ENCODE data around the gene CGB1.

Gene CGB1

DNA sequence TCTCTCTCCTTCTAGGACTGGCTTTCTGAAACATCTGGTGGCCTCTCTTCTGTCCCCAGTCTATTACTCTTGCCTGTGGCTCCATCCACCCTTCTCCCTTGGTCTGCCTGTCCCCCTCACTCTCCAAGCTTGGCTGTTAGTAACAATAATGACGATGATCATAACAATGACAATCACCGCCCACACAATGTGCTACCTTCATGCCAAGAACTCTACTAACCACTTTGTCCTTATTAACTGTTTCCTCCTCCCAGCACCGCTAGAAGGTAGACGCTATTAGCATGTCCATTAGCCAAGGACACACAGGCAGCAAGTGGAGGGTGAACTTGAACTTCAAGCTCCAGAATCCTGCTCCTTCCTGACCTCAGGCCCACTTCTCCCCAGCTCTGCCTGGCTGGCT is 46.3 kb downstream of the CGB1 start:
- POLR2A ChIA-PET: no interaction called here
- Histone ChIP-seq H3K4me1 (ENCODE audit: control extremely low read depth in 1 of 4, control insufficient read depth in 4 of 4, insufficient read depth in 4 of 4, low read length in 3 of 4) (peaks cover 4 to 32% (median 27%) of the 10 kb centered on the region in 4 experiments), H3K9me3 (ENCODE audit: control extremely low read depth in 1 of 5, control insufficient read depth in 4 of 5, insufficient read depth in 2 of 5, low read depth in 1 of 5, low read length in 4 of 5) (no peaks in the 10 kb centered on the region), H3K36me3 (ENCODE audit: control insufficient read depth in 4 of 4, insufficient read depth in 4 of 4, low read length in 3 of 4) (peaks cover 3 to 42% (median 22%) of the 10 kb centered on the region in 4 experiments), H3K27ac (ENCODE audit: insufficient read depth in 1 of 2, low read depth in 1 of 2, low read length in 2 of 2, poor library complexity in 1 of 2, severe bottlenecking in 2 of 2) (no peak overlapping the region), H3K4me3 (ENCODE audit: control insufficient read depth in 1 of 7, extremely low read depth in 1 of 7, insufficient read depth in 4 of 7, low read depth in 2 of 7, low read length in 6 of 7) (no peak overlapping the region), H3K27me3 (replicated peaks in 2 of 5; ENCODE audit: control insufficient read depth in 4 of 5, insufficient read depth in 5 of 5, low read length in 4 of 5) (no peaks in the 10 kb centered on the region)
- 96% methylated on average over 4 of the region's 4 CpGs for WGBS (ENCODE audit: insufficient coverage)
- DNase-seq: no peak
- CTCF ChIA-PET: interaction anchor here (1.7 to 2.0 kb wide), 2 partner anchors 9 to 10 kb away, joined by 5 to 7 read pairs; no protein-coding TSS in a partner anchor

DNA sequence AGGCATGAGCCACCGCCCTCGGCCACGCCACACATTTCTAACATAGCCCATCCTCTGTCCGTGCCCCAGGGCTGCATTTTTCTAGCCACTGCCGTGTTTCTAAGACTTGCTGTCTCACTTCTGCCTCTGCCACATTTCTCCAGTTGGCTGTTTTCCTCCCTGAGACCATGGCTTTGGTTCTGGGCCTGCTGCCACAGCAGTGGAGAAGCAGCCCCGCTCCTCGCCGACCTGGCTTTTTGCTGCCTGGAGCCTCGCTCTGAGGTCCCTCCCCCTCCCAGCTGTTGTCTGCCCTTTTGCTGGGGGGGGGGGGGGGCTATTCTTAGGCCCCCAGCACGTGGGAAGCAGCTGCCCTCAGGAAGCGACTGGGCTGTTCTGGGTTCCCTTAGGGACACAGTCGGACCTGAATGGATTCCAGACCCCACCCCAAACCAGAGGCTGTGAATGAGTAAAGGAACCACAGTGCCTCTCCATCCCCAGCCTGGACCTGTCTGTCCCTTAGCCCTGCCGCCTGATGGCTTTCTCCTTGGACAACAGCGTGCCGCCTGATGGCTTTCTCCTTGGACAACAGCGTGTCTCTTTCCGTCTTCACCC is 46.9 kb downstream of the CGB1 start:
- no peak for DNase-seq
- CTCF ChIA-PET: interaction anchor here (2.0 kb wide), 1 partner anchor 10 kb away, joined by 5 read pairs; no protein-coding TSS in a partner anchor
- no peaks in the 10 kb centered on the region for H3K27me3 ChIP-seq (replicated peaks in 2 of 5; ENCODE audit: control insufficient read depth in 4 of 5, insufficient read depth in 5 of 5, low read length in 4 of 5)
- H3K4me3 ChIP-seq (ENCODE audit: control insufficient read depth in 1 of 7, extremely low read depth in 1 of 7, insufficient read depth in 4 of 7, low read depth in 2 of 7, low read length in 6 of 7): no peak overlapping the region
- H3K36me3 ChIP-seq (ENCODE audit: control insufficient read depth in 4 of 4, insufficient read depth in 4 of 4, low read length in 3 of 4): peaks cover 3 to 43% (median 28%) of the 10 kb centered on the region in 4 experiments
- POLR2A ChIA-PET: no interaction called here
- WGBS (ENCODE audit: insufficient coverage): 98% methylated on average over 12 of the region's 17 CpGs
- H3K27ac ChIP-seq (ENCODE audit: insufficient read depth in 1 of 2, low read depth in 1 of 2, low read length in 2 of 2, poor library complexity in 1 of 2, severe bottlenecking in 2 of 2): no peak overlapping the region
- H3K4me1 ChIP-seq (ENCODE audit: control extremely low read depth in 1 of 4, control insufficient read depth in 4 of 4, insufficient read depth in 4 of 4, low read length in 3 of 4): peaks cover 4 to 27% (median 23%) of the 10 kb centered on the region in 4 experiments
- H3K9me3 ChIP-seq (ENCODE audit: control extremely low read depth in 1 of 5, control insufficient read depth in 4 of 5, insufficient read depth in 2 of 5, low read depth in 1 of 5, low read length in 4 of 5): no peaks in the 10 kb centered on the region

DNA sequence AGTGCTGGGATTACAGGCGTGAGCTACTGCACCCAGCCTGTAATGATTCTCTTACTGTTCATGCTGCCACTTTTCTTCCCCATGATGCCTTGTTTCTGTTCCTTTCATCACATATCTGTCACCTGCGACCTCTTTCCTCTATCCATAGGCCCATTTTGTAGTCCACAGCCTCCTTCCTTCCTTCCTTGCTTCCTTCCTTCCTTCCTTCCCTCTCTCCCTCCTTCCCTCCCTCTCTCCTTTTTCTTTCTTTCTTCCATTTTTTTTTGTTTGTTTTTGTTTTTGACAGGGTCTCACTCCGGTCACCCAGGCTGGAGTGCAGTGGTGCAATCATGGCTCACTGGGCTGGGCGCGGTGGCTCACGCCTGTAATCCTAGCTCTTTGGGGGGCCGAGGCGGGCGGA is 47.8 kb downstream of the CGB1 start:
- POLR2A ChIA-PET: no interaction called here
- WGBS (ENCODE audit: insufficient coverage): 98% methylated on average over 7 of the region's 9 CpGs
- no peak for DNase-seq
- CTCF ChIA-PET: interaction anchor here (0.7 to 1.1 kb wide), 2 partner anchors 11 to 44 kb away, joined by 3 read pairs; no protein-coding TSS in a partner anchor
- no peak overlapping the region for H3K27ac ChIP-seq (ENCODE audit: insufficient read depth in 1 of 2, low read depth in 1 of 2, low read length in 2 of 2, poor library complexity in 1 of 2, severe bottlenecking in 2 of 2)
- H3K36me3 ChIP-seq (ENCODE audit: control insufficient read depth in 4 of 4, insufficient read depth in 4 of 4, low read length in 3 of 4): peaks cover 3 to 44% (median 29%) of the 10 kb centered on the region in 4 experiments
- no peaks in the 10 kb centered on the region for H3K27me3 ChIP-seq (replicated peaks in 2 of 5; ENCODE audit: control insufficient read depth in 4 of 5, insufficient read depth in 5 of 5, low read length in 4 of 5)
- H3K4me1 ChIP-seq (ENCODE audit: control extremely low read depth in 1 of 4, control insufficient read depth in 4 of 4, insufficient read depth in 4 of 4, low read length in 3 of 4): peaks cover 0 to 18% (median 15%) of the 10 kb centered on the region in 4 experiments
- no peak overlapping the region for H3K4me3 ChIP-seq (ENCODE audit: control insufficient read depth in 1 of 7, extremely low read depth in 1 of 7, insufficient read depth in 4 of 7, low read depth in 2 of 7, low read length in 6 of 7)
- no peaks in the 10 kb centered on the region for H3K9me3 ChIP-seq (ENCODE audit: control extremely low read depth in 1 of 5, control insufficient read depth in 4 of 5, insufficient read depth in 2 of 5, low read depth in 1 of 5, low read length in 4 of 5)

DNA sequence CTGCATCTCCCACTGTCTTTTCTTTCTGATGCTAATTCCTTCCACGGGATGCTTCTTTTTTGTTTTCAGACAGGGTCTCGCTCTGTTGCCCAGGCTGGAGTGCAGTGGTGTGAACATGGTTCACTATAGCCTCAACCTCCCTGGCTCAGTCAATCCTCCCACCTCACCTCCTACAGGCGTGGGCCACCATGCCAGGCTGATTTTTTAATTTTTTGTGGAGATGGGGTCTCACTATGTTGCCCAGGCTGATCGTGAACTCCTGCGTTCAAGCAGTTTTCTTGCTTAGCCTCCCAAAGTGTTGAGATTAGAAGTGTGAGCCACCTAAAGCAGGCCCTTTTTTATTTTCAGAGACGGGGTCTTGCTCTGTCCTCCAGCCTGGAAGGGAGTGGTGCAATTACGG is 48.4 kb downstream of the CGB1 start:
- DNase-seq: no peak
- no peaks in the 10 kb centered on the region for H3K27me3 ChIP-seq (replicated peaks in 2 of 5; ENCODE audit: control insufficient read depth in 4 of 5, insufficient read depth in 5 of 5, low read length in 4 of 5)
- 100% methylated on average over 5 of the region's 7 CpGs for WGBS (ENCODE audit: insufficient coverage)
- peaks cover 3 to 47% (median 30%) of the 10 kb centered on the region in 4 experiments for H3K36me3 ChIP-seq (ENCODE audit: control insufficient read depth in 4 of 4, insufficient read depth in 4 of 4, low read length in 3 of 4)
- CTCF ChIA-PET: interaction anchor here (0.7 to 1.1 kb wide), 2 partner anchors 11 to 43 kb away, joined by 3 read pairs; no protein-coding TSS in a partner anchor
- H3K4me1 ChIP-seq (ENCODE audit: control extremely low read depth in 1 of 4, control insufficient read depth in 4 of 4, insufficient read depth in 4 of 4, low read length in 3 of 4): peaks cover 0 to 18% (median 15%) of the 10 kb centered on the region in 4 experiments
- H3K4me3 ChIP-seq (ENCODE audit: control insufficient read depth in 1 of 7, extremely low read depth in 1 of 7, insufficient read depth in 4 of 7, low read depth in 2 of 7, low read length in 6 of 7): no peak overlapping the region
- H3K9me3 ChIP-seq (ENCODE audit: control extremely low read depth in 1 of 5, control insufficient read depth in 4 of 5, insufficient read depth in 2 of 5, low read depth in 1 of 5, low read length in 4 of 5): no peaks in the 10 kb centered on the region
- POLR2A ChIA-PET: no interaction called here
- H3K27ac ChIP-seq (ENCODE audit: insufficient read depth in 1 of 2, low read depth in 1 of 2, low read length in 2 of 2, poor library complexity in 1 of 2, severe bottlenecking in 2 of 2): no peak overlapping the region

DNA sequence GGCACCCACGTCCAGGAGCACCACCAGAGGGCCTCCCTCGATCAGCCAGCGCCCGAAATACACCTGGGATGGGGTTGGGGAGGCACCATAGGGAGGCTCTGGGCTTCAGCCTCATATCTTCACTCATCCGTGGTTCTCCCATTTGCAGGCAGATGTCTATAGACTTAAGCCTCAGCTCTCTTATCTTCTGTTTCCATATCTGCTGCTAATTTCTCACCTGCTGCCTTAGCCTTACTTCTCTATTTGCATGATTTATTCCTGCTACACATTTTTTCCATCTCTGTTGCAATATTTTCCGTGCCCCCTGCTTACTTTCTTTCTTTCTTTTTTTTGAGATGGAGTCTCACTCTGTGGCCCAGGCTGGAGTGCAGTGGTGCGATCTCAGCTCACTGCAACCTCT is 49.4 kb downstream of the CGB1 start:
- ChIA-PET CTCF (interaction anchor here (0.7 to 1.6 kb wide), 5 partner anchors 10 to 200 kb away, joined by 3 to 5 read pairs (median 3); no protein-coding TSS in a partner anchor), POLR2A (no interaction called here)
- no peak overlapping the region for H3K4me3 ChIP-seq (ENCODE audit: control insufficient read depth in 1 of 7, extremely low read depth in 1 of 7, insufficient read depth in 4 of 7, low read depth in 2 of 7, low read length in 6 of 7)
- H3K36me3 ChIP-seq (ENCODE audit: control insufficient read depth in 4 of 4, insufficient read depth in 4 of 4, low read length in 3 of 4): peaks cover 6 to 56% (median 36%) of the 10 kb centered on the region in 4 experiments
- H3K9me3 ChIP-seq (ENCODE audit: control extremely low read depth in 1 of 5, control insufficient read depth in 4 of 5, insufficient read depth in 2 of 5, low read depth in 1 of 5, low read length in 4 of 5): no peaks in the 10 kb centered on the region
- no peaks in the 10 kb centered on the region for H3K27me3 ChIP-seq (replicated peaks in 2 of 5; ENCODE audit: control insufficient read depth in 4 of 5, insufficient read depth in 5 of 5, low read length in 4 of 5)
- H3K4me1 ChIP-seq (ENCODE audit: control extremely low read depth in 1 of 4, control insufficient read depth in 4 of 4, insufficient read depth in 4 of 4, low read length in 3 of 4): peaks cover 0 to 12% (median 10%) of the 10 kb centered on the region in 4 experiments
- WGBS (ENCODE audit: insufficient coverage): 88% methylated on average over 4 of the region's 7 CpGs
- peak overlapping the region in 1 of 2 experiments; percentile 6 for H3K27ac ChIP-seq (ENCODE audit: insufficient read depth in 1 of 2, low read depth in 1 of 2, low read length in 2 of 2, poor library complexity in 1 of 2, severe bottlenecking in 2 of 2)
- no peak for DNase-seq

DNA sequence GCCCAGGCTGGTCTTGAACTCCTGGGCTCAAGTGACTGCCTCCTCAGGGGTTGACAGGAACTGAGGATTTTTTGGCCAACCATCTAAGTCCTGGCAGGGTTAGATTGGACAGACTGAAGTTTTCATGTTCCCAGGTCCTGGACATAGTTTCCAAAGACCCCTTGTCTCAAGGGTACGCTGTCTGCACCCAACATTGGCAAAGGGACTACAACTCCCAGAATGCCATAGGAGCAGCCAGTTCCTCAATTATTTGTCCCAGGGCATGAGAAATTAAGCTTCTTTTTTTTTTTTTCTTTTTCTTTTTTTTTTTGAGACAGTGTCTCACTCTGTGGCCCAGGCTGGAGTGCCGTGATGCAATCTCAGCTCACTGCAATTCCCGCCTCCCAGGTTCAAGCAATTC is 50.5 kb downstream of the CGB1 start:
- ChIA-PET POLR2A (interaction anchor here (0.6 kb wide), 2 partner anchors 285 to 319 kb away, joined by 3 to 4 read pairs; no protein-coding TSS in a partner anchor), CTCF (interaction anchor here (1.0 to 1.6 kb wide), 5 partner anchors 9 to 199 kb away, joined by 3 to 5 read pairs (median 3); no protein-coding TSS in a partner anchor)
- Histone ChIP-seq H3K4me3 (ENCODE audit: control insufficient read depth in 1 of 7, extremely low read depth in 1 of 7, insufficient read depth in 4 of 7, low read depth in 2 of 7, low read length in 6 of 7) (no peak overlapping the region), H3K36me3 (ENCODE audit: control insufficient read depth in 4 of 4, insufficient read depth in 4 of 4, low read length in 3 of 4) (peaks cover 8 to 66% (median 43%) of the 10 kb centered on the region in 4 experiments), H3K27ac (ENCODE audit: insufficient read depth in 1 of 2, low read depth in 1 of 2, low read length in 2 of 2, poor library complexity in 1 of 2, severe bottlenecking in 2 of 2) (no peak overlapping the region), H3K27me3 (replicated peaks in 2 of 5; ENCODE audit: control insufficient read depth in 4 of 5, insufficient read depth in 5 of 5, low read length in 4 of 5) (no peaks in the 10 kb centered on the region), H3K4me1 (ENCODE audit: control extremely low read depth in 1 of 4, control insufficient read depth in 4 of 4, insufficient read depth in 4 of 4, low read length in 3 of 4) (peaks cover 0 to 3% (median 0%) of the 10 kb centered on the region in 4 experiments), H3K9me3 (ENCODE audit: control extremely low read depth in 1 of 5, control insufficient read depth in 4 of 5, insufficient read depth in 2 of 5, low read depth in 1 of 5, low read length in 4 of 5) (no peaks in the 10 kb centered on the region)
- 100% methylated on average over 1 of the region's 3 CpGs for WGBS (ENCODE audit: insufficient coverage)
- peak in 1 of 3 donors; percentile 36 for DNase-seq

DNA sequence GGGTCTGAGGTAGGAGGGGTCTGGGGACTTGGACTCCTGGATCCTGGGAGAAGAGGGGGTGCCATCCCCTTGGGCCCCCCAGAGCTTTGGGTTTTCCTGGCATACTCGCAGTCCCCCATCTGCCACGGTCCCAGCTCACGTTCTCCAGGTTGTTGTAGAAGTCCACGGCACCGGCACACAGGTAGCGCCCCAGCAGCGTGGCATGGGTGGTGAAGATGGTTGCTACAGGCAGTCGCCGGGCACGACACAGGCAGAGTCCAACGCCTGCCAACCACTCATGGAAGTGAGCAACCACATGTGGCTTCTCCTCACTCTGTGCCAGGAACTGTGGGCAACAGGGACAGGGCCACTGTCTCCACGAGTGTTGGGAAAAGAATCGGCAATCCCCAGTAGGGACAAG is 51.0 kb downstream of the CGB1 start:
- H3K4me1 ChIP-seq (ENCODE audit: control extremely low read depth in 1 of 4, control insufficient read depth in 4 of 4, insufficient read depth in 4 of 4, low read length in 3 of 4): peaks cover 0 to 3% (median 0%) of the 10 kb centered on the region in 4 experiments
- H3K9me3 ChIP-seq (ENCODE audit: control extremely low read depth in 1 of 5, control insufficient read depth in 4 of 5, insufficient read depth in 2 of 5, low read depth in 1 of 5, low read length in 4 of 5): no peaks in the 10 kb centered on the region
- no peak for DNase-seq
- POLR2A ChIA-PET: interaction anchor here (0.6 kb wide), 1 partner anchor 319 kb away, joined by 3 read pairs; no protein-coding TSS in a partner anchor
- CTCF ChIA-PET: interaction anchor here (1.6 kb wide), 1 partner anchor 13 kb away, joined by 3 read pairs; no protein-coding TSS in a partner anchor
- no peaks in the 10 kb centered on the region for H3K27me3 ChIP-seq (replicated peaks in 2 of 5; ENCODE audit: control insufficient read depth in 4 of 5, insufficient read depth in 5 of 5, low read length in 4 of 5)
- 97% methylated on average over 11 of the region's 13 CpGs for WGBS (ENCODE audit: insufficient coverage)
- H3K36me3 ChIP-seq (ENCODE audit: control insufficient read depth in 4 of 4, insufficient read depth in 4 of 4, low read length in 3 of 4): peaks cover 8 to 66% (median 43%) of the 10 kb centered on the region in 4 experiments
- H3K27ac ChIP-seq (ENCODE audit: insufficient read depth in 1 of 2, low read depth in 1 of 2, low read length in 2 of 2, poor library complexity in 1 of 2, severe bottlenecking in 2 of 2): no peak overlapping the region
- H3K4me3 ChIP-seq (ENCODE audit: control insufficient read depth in 1 of 7, extremely low read depth in 1 of 7, insufficient read depth in 4 of 7, low read depth in 2 of 7, low read length in 6 of 7): no peak overlapping the region

All from common myeloid progenitor, CD34-positive (primary cell).